NCI-H345 (cell line): ENCODE results near the gene KANK4.

ENCODE experiments used
- DNase-seq: peaks from one replicate; lab custom pipeline; 2025; lab: John Stamatoyannopoulos, UW

The KANK4 gene

DNA sequence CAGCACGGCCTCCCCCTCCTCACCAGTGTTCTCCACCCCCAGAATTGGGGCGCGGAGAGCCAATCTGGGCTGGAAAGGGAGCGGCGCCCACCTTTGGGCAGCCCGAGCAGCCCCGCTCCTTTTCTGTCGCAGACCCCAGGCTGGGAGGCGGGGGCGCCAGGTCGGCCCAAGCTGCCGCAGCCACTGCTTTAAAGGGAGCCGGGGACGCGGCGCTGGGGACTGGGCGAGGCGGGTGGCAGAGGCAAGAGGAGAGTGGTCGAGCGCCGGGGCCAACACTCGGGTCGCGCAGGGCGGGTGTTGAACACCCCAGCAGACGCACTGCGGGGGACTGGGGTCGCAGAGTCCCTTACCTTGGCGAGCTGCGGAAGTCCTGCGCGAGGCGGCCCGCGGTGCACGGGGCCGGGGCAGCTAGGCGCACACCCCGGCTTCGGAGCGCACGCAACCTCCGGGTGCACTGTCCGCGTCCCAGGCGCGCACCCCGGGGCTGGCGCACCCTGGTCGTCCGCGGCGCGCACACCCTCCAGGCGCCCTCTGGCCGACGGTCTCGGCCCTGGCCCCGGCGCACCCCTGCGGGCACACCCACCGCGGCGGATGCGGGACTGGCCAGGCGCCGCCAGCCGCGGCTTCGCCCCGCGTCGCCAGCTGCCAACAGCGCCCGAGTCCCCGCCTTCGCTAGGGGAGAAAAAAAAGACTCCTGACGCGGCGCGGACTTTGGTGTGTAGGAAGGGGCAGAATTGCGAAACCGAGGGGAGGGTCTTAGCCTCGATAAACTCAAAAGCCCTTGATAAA, at the start of gene KANK4:
TSS of gene KANK4 (minus strand) at position 679 of the 789 bp plus-strand sequence. CDS start 37,870 bp downstream, outside the sequence.
- peak; percentile 31 for DNase-seq

- DNase-seq, result no peak
These were observed 49.8 kb upstream of the KANK4 start for GRCh38 chr1:62368989-62369388.

- DNase-seq, result no peak
These were observed 47.8 kb upstream of the KANK4 start for GRCh38 chr1:62367005-62367557.

DNA sequence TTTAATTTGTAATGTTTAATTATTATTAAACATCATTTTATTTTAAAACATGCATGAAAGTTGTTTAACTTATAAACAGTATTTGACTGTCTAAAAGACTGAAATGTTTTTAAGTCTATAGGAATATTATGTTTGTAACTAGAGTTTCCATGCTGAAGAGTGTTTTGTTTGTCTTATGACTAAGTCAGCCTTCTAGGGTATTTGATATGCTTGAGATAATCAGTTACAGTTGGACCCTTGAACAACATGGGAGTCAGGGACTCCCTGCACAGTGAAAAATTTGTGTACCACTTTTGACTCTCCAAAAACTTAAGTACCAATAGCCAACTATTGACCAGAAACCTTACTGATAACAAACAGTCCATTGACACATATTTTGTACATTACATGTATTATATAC, 45.5 kb upstream of the KANK4 start:
- no peak for DNase-seq

GRCh38 chr1:62362926-62363325, 43.7 kb upstream of the KANK4 start:
- no peak for DNase-seq

GRCh38 chr1:62362061-62362917, 43.1 kb upstream of the KANK4 start:
- DNase-seq, result peak; percentile 7

DNA sequence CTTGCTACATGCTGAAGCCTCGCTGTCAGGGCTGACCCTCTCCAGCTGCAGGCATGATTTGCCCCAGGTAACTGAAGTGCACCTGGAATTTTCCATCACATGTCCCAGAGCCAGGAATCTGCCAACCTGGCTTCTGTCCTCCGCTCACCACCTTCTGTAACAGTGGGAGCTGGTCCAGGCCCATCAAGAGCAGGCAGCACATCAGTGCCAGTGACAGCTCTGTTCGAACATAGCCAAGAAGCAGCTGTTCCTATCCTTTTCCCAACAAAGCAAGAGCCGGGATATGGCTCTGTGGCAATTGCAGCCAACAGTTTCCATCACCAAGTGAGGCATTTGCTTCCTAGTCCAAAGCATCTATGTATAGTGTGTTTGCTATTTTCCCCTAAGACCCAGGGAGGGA, 42.2 kb upstream of the KANK4 start:
- no peak for DNase-seq

DNA sequence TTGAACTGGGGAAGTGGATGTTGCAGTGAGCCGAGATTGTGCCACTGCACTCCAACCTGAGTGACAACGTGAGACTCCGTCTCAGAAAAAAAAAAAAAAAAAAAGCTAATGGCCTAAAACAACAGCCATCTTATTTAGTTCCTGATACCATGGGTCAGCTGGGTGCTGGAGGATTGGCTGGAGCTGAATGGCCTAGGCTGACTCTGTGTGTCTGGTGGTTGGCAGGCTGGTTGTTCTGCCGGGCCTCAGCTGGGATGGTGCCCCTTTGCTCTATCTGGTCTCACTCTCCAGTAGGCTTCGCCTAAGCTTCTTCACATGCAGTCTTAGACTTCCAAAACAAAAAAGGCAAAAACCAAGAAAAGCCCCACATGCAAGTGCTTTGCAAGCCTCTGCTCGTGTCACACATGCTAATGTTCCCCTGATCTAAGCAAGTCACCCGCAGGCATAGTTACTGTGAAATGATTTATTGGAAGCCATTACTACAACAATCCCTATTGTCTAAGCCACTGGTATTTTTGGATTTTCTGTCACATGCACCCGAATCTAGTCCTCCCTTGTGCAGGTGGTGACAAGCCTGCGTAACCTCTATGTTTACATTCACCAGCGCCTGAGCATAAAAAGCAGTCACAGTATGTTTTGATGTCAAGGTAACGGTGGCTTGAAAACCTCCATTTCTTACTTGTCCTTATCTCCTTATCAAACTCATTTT, 39.6 kb upstream of the KANK4 start:
- DNase-seq, result peak; percentile 87

DNA sequence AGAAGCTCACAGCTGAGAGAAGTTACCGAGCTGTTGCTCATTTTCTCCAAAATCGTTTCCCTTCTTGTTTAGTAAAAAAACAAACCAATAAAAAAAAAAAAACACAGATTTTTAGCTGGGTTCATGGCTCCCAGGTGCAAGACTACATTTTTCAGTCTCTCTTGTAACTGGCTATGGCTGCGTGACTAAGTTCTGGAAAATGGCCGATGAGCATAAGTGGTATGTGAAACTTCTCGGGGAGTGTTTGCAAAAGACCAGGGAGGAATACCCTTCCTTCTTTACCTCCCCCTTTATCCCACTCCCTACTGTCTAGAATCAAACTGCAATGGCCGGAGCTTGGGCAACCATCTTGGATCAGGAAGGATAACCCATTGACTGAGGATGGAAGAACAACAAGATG, 38.7 kb upstream of the KANK4 start:
- no peak for DNase-seq

DNA sequence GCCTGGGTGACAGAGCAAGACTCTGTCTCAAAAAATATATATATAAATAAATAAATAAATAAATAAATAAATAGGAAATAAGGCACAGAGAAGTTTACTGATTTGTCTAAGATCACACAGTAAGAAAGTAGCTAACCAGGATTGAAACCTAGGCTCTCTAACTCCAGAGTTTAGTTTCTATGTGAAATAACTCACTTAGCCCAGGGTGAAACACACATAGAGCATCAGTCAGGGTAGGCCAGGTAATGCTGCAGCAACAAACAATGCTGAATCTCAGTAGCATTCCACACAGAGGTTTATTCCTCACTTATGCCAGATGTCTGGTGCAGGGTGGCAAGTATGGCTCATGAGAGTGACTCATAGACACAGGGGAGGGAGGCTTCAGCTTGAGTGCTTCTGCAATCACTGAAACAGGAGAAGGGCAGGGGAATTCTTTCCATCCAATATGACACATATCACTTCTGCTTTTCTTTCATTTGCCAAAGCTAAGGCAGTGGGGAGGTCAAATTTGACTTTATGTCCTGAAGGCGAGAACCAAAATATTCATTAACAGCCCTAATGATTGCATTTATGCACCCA, 37.1 kb upstream of the KANK4 start:
- DNase-seq, result peak; percentile 17

DNA sequence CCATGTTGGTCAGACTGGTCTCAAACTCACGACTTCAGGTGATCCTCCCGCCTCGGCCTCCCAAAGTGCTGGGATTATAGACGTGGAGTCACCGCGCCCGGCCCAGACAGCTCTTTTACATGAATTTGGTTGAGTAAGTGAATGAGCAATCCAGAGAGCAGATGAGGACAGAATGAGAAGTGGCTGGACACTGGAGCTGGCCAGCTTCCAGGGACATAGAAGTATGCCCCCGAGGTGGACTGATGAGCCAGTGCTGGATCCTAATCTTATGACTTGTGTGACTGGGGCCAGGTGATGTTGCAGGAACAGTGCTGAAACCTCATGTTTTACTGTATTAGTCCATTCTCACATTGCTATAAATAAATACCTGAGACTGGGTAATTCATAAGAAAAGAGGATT, 35.9 kb upstream of the KANK4 start:
- no peak for DNase-seq

DNA sequence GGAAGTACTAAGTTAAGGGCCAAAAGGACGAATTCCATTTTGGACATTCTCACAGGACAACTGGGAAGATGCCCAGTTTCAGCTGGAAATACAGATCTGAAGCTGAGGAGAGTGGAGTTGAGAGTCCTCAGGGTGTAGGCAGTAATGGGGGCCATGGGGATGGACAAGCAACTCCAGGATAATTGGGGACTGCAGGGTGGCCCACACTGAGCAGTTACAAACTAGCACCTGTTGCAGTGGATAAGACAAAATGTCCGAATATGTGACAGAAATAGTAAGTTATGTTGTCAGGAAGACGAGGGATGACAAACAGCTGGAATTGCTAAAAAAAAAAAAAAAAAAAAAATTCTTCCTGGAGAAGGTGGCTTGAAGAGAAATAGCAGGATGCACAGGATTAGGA, 34.6 kb upstream of the KANK4 start:
- DNase-seq, result no peak

GRCh38 chr1:62352387-62352786, 33.2 kb upstream of the KANK4 start:
- DNase-seq, result no peak

- DNase-seq, result no peak
These were observed 30.4 kb upstream of the KANK4 start for GRCh38 chr1:62349470-62350233.

DNA sequence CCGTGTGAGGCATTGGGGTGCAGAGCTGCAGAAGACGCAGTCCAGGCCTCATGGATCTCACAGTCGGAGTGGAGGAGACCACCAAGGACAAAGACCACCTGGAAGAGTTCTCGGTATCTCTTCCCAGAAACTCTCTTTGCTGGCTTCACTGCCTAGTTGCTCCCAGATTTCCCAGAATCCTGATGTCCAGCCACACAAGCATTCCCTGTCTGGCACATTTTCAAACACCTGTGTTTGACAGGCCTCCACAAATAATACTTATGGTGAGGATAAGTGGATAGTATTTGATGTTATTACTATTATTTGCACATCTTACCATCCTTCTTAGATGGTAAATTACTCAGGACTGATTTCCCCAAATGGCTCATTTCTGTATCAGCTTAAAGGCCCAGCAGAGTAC, 27.7 kb upstream of the KANK4 start:
- no peak for DNase-seq

- no peak for DNase-seq
These were observed 24.7 kb upstream of the KANK4 start for GRCh38 chr1:62343911-62344310.

- DNase-seq, result no peak
These were observed 23.0 kb upstream of the KANK4 start for GRCh38 chr1:62342270-62342669.

DNA sequence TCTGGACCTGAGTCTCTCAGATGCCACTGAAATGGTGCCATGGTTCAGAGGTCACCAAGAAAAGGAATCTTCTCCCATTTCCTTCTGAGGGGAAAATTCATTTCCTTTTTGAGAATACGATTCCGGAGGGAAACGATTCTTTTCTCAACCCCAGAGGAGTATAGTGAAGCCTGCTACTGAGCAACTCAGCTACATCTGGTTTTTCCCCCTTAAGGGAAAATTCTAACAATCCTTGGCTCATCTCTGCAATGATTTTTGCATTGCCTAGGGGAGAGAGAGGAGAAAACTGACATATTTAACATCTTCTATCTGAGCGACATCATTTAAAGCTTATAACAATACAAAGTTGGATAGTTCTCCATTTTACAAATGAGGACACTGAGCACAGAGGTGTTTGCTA, 22.4 kb upstream of the KANK4 start:
- DNase-seq, result no peak

DNA sequence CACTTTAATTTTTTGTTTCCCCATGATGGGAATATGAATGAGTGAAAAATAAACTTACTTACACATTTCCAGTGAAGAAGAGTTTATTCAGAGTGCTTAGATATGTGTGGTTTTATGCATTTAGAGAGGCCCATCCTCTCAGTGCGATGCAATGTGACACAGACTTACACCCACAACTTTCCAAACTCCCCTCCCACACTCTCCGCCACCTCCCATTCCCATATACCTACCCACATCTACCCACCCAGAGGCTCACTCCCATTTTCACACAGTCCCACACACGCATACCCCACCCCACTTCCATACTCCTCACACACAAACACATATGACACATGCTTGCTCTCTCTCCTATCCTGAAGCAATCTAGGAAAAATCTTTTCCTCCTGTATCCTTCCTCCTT, 21.9 kb upstream of the KANK4 start:
- no peak for DNase-seq

DNA sequence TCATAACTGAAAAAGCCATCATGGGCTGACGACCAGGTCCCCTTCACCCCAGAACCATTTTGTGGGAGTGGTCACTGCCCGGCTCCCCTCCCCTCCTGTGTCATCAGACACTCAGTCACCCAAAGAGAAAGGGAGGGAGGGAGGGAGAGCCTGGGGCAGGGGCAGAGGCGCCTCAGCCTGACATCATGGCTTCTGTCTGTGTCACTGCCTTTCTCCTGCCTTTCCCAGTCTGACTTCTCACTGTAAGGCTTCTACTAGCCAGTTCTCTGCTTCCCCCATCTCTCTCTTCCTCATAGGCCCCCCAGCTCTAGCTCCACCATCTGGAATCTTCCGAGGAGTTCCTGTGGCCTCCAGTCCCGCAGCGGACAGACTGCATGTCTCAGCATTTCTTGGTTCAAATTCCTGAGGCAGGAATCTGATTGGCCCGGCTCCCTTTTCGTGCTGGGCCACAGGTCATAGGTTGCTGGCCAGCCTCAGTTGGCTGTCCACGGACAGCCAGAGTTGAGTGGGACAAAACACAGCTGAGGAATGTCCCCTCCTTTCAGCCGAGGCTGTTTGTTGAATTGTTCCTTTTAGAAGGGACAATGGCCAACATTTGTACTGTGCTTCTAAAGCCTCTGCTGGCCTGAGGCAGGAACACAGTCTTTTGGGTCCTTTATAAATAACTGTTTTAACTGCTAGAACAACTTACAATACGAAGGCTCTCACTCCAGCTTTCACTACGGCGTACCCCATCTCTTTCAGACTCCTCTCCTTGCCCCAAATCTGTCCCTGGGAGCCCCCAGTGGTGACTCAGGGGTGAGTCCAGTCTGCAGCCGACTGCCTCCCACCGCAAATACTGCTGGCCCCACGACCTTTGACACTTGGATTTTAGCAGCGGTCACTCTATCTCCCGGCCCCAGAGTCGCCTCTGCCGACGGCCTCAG, 18.7 kb upstream of the KANK4 start:
- no peak for DNase-seq
